ENCODE results near the gene MYBL2.

GRCh38 chr20:43682446-43682845, 15.5 kb downstream of the MYBL2 start:
- TF ChIP-seq CTCF (optimal IDR thresholded peaks at IDR 0.05 in 1 of 3, IDR thresholded peaks at IDR 0.05 in 1 of 3, conservative IDR thresholded peaks at IDR 0.05 in 1 of 3; ENCODE audit: extremely low read depth in 1 of 3, insufficient read depth in 2 of 3, low read length in 3 of 3) (no peak), EZH2 (IDR thresholded peaks at IDR 0.05; ENCODE audit: low read length) (no peak)
